M059J (cell line): ENCODE results near the gene C6. TPM values are rescaled to one million over a fixed set of nuclear protein-coding genes. Genes with fewer than 3 reads are reported as not detected.

Experiments used
- DNase-seq: peaks from one replicate; pipeline ENCODE4 v3.0.0-alpha.2; 2012; ENCODE audit warnings: low read depth
- total RNA-seq: library from RNA; depleted of rRNA; stranded (reverse); fragments of >200 nt; shearing (Covaris generic); gene quantifications from 2 replicates; pipeline ENCODE4 v1.2.3, GENCODE V29; 2014; rRNA removed

Gene C6
- total RNA-seq, 1 experiment from 2014 or later: 0.17 TPM

DNA sequence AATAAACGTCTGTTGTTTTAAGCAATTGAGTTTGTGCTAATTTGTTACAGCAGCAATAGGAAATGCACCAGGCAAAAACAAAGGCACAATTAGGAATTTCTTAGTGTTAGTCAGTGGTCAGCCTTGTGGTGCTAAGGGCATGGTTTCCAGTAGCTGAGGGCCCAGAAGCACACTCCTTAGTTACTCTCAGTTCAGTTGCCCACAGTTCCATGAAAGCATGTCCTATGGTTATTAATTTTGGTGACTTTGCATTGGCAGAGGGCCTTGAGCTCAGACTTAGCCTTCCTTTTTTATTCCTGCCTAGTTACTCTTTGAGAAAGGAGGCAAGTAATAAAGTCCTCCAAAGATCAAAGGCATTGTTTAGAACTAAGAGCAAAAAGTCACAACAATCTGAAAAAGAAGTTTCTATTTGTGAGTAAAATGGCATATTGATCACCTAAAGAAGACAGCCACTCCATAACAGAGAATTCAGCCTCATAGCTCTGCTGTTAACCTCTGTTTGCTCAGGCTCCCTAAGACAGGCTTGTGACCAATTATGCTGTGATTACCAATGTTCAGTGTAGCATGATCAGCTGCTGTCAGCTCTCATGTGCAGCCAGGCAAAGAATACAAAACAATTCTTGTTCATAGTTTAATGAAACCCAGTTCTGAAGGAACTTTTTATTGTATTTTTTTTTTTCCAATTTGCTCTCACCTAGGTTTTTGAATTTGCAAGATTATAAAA, 85.2 kb downstream of the C6 start:
- DNase-seq: peak; percentile 31

DNA sequence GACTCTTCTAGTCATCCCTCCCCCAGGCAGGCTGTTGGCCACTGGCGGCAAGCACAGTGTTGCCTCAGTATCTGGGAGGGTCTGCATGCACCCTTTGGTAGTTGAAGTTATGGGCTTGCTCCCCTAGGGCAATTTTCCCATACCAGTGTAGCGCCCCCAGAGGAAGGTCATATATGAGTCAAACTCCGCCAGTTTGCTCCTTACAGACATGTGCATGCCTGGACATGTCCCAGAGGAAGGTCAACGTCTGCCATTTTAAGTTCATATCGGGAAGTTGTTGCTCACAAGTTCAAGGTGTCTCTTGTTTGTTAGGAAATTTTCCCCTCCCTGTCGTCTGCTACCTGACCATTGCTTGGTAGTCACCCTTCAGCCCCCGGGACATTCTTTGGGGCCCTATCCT, 90.9 kb downstream of the C6 start:
- no peak for DNase-seq

DNA sequence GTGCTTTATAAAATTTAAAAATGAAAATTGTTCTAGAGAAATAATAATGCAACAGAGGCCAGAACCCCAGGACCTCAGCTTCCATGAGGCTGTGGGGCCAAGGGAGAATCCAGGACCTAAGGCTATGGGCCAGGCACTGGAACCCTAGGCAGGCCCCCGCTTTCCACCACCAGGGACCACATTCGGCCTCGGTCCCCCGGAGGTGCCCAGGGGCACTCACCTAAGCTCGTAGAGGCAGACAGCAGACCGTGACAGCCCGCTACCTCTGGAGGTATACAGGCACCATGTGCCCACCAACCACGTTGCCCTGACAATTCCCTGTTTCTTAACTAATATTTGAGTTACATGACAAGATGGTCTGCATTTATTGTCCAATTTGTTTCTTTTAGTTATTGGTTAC, 92.7 kb downstream of the C6 start:
- DNase-seq: no peak

DNA sequence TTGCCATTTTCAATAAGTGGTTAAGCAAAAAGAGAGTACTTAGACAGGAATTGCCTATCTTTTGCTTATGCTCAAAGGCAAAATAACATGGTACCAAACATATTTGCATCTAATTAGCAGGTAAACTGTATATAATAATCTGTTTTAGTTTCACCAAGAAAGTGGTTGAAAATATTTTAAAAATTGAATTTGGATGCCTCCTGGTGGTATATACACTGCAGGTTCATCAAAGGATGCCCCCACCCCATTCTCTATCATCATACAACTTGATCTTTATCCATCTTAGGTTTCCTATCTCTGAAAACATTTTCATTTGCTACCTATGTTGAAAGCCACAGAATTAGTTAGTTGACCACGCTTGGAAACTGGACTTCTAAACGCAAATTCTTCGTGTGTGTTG, 95.2 kb downstream of the C6 start:
- peak; percentile 24 for DNase-seq

DNA sequence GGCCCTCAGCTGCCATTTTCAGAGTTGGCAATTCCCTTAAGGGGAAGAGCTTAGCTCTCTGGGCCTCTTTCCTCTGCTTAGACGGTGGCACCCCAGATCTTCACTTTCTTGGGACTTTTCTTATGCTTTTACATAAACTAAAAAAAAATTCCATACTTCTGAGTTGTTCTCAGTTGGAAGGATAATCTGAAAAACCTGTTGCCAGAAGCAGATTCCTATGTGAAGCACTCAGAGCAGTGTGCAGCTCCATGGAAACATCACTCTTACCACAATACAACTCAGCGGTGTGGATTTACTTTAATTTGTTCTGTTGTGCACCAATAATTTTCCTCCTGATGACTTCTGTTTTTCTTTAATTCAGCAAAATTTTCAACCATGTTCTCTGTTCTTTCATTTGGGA, 98.1 kb downstream of the C6 start:
- DNase-seq: peak; percentile 88

DNA sequence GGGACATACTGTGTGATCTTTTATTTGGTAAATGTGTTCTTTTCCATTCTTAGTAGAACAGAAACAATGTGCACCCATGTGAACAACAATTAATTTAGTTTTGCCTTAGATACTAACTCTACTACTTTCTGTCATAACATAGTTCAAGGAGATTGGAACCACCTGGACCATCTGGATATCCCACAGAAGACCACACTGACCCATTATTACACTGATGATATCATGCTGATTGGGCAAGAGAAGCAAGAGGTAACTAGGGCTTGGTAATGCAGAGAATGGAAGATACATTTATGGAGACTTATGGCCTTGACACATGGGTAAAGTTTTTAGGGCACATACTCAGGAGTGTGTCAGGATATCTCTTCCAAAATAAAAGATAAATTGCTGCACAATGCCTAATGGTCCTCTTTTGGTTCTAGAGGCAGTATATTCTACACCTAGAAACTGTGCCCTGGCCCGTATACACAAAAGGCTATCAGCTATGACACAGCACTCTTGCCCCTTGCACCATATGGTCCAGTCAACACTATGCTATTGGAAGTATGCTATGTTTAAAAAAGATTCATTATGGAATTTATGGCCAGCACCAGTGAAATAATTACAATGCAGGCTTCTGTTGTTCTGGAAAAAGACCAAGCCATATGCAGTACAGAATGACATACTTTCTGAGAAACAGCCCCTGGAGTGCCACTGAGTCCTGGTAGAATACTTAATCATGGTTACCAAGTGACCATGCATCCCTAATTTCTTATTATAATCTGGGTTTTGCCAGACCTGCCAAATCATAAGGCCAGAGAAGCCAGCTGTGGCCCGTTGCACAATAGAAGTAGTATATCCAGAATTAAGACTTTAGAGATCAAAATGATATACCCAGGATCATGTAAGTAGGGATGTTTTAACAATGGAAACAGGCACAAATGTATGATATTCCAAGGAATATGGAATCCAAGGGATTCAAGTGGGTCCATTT, 100.6 kb downstream of the C6 start:
- no peak for DNase-seq

DNA sequence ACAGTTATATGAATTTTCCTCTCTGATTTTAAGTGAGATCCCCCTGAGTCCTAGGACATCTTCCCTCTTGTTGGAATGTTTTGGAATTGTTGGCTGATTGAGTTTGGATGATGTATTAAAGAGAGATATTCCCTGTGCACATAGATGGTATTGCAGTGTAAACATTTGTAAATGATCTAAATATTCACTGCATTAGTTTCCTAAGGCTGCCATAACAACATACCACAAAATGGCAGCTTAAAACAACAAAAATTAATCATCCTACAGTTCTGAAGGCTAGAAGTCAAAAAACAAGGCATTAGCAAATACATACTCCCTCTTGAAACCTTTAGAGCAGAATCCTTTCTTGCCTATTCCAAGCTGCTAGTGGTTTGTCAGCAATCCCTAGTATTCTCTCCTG, 104.1 kb downstream of the C6 start:
- DNase-seq: peak; percentile 21

DNA sequence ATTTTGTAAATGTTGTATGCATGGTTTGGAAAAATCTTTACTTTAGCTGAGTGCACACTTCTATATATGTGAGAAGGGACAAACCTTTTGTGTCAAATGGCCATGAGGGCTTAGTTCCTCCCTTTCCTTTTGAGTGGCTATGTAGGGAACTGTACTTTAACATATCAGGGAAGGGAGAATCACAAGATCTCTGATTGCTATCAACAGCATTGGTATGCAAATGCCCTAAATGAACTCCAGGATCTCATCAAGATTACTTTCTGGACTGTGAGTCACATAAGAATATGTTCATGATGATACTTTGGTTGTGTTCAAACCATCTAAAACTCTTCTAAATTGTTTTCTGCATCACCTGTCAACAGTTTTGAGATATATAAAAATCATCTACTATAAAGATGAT, 111.0 kb downstream of the C6 start:
- DNase-seq: no peak

DNA sequence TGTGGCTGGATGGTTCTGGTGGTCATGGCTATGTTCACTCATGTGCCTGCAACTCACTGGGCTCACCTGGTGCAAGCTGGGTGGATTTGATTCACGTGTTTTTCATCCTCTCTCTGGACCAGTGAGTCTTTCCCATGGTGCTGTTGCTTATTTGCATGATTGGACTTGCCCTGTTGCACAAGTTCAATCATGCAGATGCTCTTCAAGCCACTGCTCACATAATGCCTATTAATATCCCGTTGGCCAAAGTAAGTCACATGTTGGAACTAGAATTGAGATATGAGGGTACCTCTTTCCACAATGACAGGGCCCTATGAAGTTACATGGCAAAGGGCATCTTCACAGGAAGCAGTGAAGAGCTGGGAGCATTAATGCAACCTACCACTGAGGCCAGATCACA, 115.7 kb downstream of the C6 start:
- DNase-seq: no peak

DNA sequence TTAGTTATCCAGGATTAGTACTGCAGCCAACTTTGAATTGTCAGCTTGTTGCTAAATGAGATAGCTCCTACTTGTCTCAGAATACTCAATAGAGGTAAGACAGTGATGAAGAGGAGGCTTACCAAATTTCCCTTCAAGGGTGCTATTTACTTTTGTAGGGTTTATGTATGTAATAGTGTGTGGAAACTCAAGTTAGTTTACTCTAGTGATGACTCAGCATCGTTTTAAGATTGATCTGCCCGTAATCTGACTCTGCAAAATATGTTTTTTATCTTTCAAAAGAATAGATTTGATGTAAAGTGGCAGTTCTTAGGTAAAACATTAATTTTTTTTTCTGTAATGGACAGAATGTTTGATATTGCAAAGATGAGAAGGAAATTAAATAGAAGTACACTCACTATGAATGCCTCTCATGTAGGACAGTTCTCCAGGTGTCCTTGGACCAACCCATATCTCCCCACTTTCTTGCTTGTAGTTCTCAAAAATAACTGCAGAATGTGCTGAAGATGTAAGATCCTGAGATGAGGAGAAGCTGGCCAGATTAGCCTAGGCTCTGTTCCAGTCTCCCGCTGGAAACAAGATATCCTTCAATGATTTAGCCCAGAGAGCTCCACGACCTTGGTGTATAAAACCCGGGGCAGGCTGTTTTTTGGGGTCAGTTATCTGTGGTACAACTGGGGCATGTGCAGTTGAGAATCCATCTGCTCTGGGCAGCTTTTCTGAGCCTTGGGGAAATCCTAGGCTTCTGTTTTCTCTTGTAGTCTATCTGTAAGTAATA, 117.8 kb downstream of the C6 start:
- no peak for DNase-seq

DNA sequence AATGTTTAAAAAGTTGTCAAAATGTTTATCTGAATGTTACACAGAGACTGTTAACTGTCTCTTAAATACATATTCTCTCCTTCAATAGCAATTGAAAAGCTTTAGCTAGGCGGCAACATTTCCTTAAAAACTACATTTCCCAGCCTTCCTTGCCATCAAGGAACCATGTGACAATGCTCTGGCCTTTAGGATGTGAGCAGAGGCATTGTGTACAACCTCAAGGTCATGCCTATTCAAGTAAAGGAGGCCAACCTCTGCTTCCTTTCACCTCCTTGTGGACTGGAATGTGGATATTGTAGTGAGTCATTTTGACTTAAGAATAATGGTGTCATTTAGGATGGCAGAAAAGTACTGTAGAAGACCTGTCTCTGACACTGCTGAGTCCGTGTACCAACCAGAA, 118.5 kb downstream of the C6 start:
- DNase-seq: peak; percentile 84

DNA sequence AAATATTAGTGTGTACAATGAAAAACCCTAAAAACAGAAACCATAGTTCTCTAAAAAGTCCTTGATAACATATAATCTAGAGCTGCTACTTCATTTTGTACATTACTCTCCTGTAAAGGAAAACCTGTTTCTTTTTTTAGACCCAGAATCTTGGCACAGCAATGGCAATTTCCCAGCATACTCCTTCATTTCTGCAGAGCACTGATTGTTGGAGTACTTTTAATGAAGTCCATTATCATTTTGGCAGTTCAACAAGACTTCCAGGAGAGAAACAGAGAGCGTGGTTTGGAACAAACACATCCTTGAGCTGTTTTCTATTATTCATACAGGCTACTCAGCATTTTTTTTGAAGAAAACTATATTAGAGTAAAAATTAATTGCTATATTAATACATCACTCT, 119.5 kb downstream of the C6 start:
- DNase-seq: no peak

Other genes starting within 250 kb of the C6 start
- 0.12 and 0.59 TPM in 2 replicates for gene MROH2B, start 142.2 kb downstream of the C6 start, total RNA-seq